ENCODE data around the gene KDM2B.

DNA sequence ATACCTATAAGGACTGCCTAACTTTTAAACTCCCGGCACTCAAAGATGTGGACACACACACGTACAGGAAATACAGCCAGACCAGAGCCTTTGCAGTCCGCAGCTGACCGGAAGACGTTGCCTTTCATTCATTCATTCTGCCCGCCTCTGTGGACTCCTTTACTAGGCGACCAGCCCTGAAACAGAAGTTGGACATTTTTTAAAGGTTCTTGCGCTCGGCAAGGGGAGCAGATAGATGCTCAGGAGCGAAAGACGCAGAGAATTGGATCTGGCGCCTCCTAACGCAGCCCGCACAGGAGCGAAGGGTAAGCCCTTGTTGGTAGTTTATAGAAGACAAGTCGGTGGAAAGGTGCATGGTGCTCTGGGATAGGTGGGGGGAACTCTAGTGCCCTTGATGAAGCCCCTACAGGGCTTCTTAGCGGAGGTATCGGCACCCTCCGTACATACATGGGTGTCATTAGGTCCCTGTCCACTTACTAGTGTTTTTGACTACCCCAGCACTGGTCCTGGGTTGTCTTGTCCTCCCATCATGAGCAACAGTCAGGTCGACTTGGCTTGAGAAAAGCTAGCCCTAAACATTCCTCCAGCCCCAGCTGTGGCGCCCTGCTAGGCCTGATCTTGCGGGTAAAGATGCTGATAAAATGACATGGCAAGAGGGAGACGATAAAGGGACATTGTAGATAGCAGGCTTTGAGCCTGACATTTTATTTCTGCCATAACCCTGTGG, at the start of gene KDM2B:
- TF ChIP-seq POLR2A (IDR thresholded peaks at IDR 0.05) (no peak), CTCF (IDR thresholded peaks at IDR 0.05) (no peak)
